Activated CD8-positive, alpha-beta T cell treated with anti-CD3 and anti-CD28 coated beads for 36 hours (primary cell): ENCODE measurements around the gene METAP1D. TPM values are rescaled to one million over a fixed set of nuclear protein-coding genes. Genes with fewer than 3 reads are reported as not detected.

Source experiments
- ATAC-seq: fragments of 200-7000 bp; cut with Tn5 transposase; one replicate; pipeline ENCODE4 v1.10.0; 2021; ENCODE audit warnings: mild to moderate bottlenecking, moderate library complexity
- CTCF ChIA-PET: fragments of 350-600 bp; sonication (Branson Sonifier 250); formaldehyde crosslinking; loops from one replicate; lab custom pipeline; 2021; ENCODE audit warnings: antibody characterized with exemption; lab: Charles Lee
- POLR2A ChIA-PET: fragments of 350-600 bp; sonication (Branson Sonifier 250); formaldehyde crosslinking; loops from one replicate; lab custom pipeline; 2021; ENCODE audit warnings: antibody characterized with exemption; lab: Charles Lee
- DNase-seq: peaks from one replicate; pipeline ENCODE4 v3.0.0-alpha.2; 2020
- H3K27ac Mint-ChIP-seq: one replicate; pipeline ENCODE4 v1.8.0; 2021; ENCODE audit warnings: mild to moderate bottlenecking, mixed read lengths
- H3K27me3 Mint-ChIP-seq: one replicate; pipeline ENCODE4 v1.8.0; 2021; ENCODE audit warnings: mixed read lengths
- H3K36me3 Mint-ChIP-seq: one replicate; pipeline ENCODE4 v1.8.0; 2021; ENCODE audit warnings: low read depth, mixed read lengths
- H3K4me1 Mint-ChIP-seq: one replicate; pipeline ENCODE4 v1.8.0; 2021; ENCODE audit warnings: low read depth, mixed read lengths
- H3K4me3 Mint-ChIP-seq: one replicate; pipeline ENCODE4 v1.8.0; 2021; ENCODE audit warnings: mild to moderate bottlenecking, moderate library complexity, mixed read lengths
- H3K9me3 Mint-ChIP-seq: one replicate; pipeline ENCODE4 v1.8.0; 2021; ENCODE audit warnings: mixed read lengths
- CTCF ChIP-seq: fragments of 200-600 bp; IDR thresholded peaks from one replicate; pipeline ENCODE4 v1.8.0; 2022; ENCODE audit warnings: antibody characterized with exemption, mild to moderate bottlenecking
- intact Hi-C: fragments of 100-400 bp; cut with micrococcal nuclease; formaldehyde crosslinking; loops from one replicate; pipeline ENCODE4 v1.10.0; 2022
- total RNA-seq, 2 experiments: library from RNA; stranded (reverse); gene quantifications; one replicate each; pipeline ENCODE4 v1.2.3, GENCODE V29; 2021

Gene METAP1D
- total RNA-seq, 2 experiments from 2014 or later: 5.4 to 8.8 TPM

- ChIA-PET POLR2A (no interaction called here), CTCF (interaction anchor here (1.1 to 2.1 kb wide), 4 partner anchors 9 to 394 kb away, joined by 3 to 6 read pairs (median 5); partner anchors contain the start of gene DLX1)
- Mint-ChIP-seq H3K27ac (no peak overlapping the region), H3K4me1 (peaks cover 53% of the 10 kb centered on the region), H3K36me3 (no peaks in the 10 kb centered on the region), H3K27me3 (peaks cover 66% of the 10 kb centered on the region), H3K4me3 (peak overlapping the region; percentile 8), H3K9me3 (no peaks in the 10 kb centered on the region)
- intact Hi-C loops: no loop called here
- no peak for TF ChIP-seq CTCF
- DNase-seq (no peak), ATAC-seq (no peak)
Measured at GRCh38 chr2:172098287-172098649, 98.5 kb downstream of the METAP1D start.

GRCh38 chr2:172098650-172099471 lies 99.1 kb downstream of the METAP1D start:
- intact Hi-C loops: no loop called here
- no peak overlapping the region for H3K27ac Mint-ChIP-seq
- ATAC-seq (peak; percentile 25), DNase-seq (peak; percentile 71)
- H3K36me3 Mint-ChIP-seq: no peaks in the 10 kb centered on the region
- no peak for TF ChIP-seq CTCF
- H3K9me3 Mint-ChIP-seq: no peaks in the 10 kb centered on the region
- peaks cover 56% of the 10 kb centered on the region for H3K4me1 Mint-ChIP-seq
- peaks cover 66% of the 10 kb centered on the region for H3K27me3 Mint-ChIP-seq
- peak overlapping the region; percentile 8 for H3K4me3 Mint-ChIP-seq
- CTCF ChIA-PET: interaction anchor here (0.6 to 2.1 kb wide), 8 partner anchors 8 to 395 kb away, joined by 3 to 8 read pairs (median 4); partner anchors contain the start of genes DLX1 and METAP1D
- POLR2A ChIA-PET: interaction anchor here (0.9 kb wide), 1 partner anchor 18 kb away, joined by 3 read pairs; no protein-coding TSS in a partner anchor

- H3K9me3 Mint-ChIP-seq: no peaks in the 10 kb centered on the region
- no peak overlapping the region for H3K4me3 Mint-ChIP-seq
- POLR2A ChIA-PET: interaction anchor here (0.9 kb wide), 1 partner anchor 18 kb away, joined by 3 read pairs; no protein-coding TSS in a partner anchor
- peaks cover 57% of the 10 kb centered on the region for H3K4me1 Mint-ChIP-seq
- H3K27me3 Mint-ChIP-seq: peaks cover 67% of the 10 kb centered on the region
- TF ChIP-seq CTCF: no peak
- CTCF ChIA-PET: interaction anchor here (0.6 to 2.1 kb wide), 6 partner anchors 11 to 100 kb away, joined by 3 to 8 read pairs (median 4); partner anchors contain the start of genes DLX1 and METAP1D
- intact Hi-C loops: loop anchor here (5.0 to 10.0 kb wide), 3 partner anchors 175 to 505 kb away; partner anchors contain the start of gene HAT1
- DNase-seq (no peak), ATAC-seq (no peak)
- no peaks in the 10 kb centered on the region for H3K36me3 Mint-ChIP-seq
- no peak overlapping the region for H3K27ac Mint-ChIP-seq
Measured at GRCh38 chr2:172099472-172100079, 99.8 kb downstream of the METAP1D start.

- peaks cover 57% of the 10 kb centered on the region for H3K4me1 Mint-ChIP-seq
- CTCF ChIA-PET: interaction anchor here (0.9 to 6.1 kb wide), 7 partner anchors 9 to 396 kb away, joined by 3 to 32 read pairs (median 6); partner anchors contain the start of gene DLX1
- H3K27me3 Mint-ChIP-seq: peaks cover 70% of the 10 kb centered on the region
- ATAC-seq (no peak), DNase-seq (no peak)
- H3K36me3 Mint-ChIP-seq: no peaks in the 10 kb centered on the region
- no peak overlapping the region for H3K27ac Mint-ChIP-seq
- intact Hi-C loops: loop anchor here (5.0 to 10.0 kb wide), 3 partner anchors 176 to 506 kb away; partner anchors contain the start of gene HAT1
- TF ChIP-seq CTCF: no peak
- H3K9me3 Mint-ChIP-seq: no peaks in the 10 kb centered on the region
- H3K4me3 Mint-ChIP-seq: peak overlapping the region; percentile 39
- POLR2A ChIA-PET: interaction anchor here (2.2 kb wide), 1 partner anchor 18 kb away, joined by 15 read pairs; no protein-coding TSS in a partner anchor
Measured at GRCh38 chr2:172100080-172100934, 100.6 kb downstream of the METAP1D start.
